ENCODE measurements around the gene ZNRF4.
"Not testable (repeated sequence)": the region's sequence is repeated elsewhere in the genome, so short reads cannot be mapped to it uniquely, and the experiment has no call there.

Gene ZNRF4

DNA sequence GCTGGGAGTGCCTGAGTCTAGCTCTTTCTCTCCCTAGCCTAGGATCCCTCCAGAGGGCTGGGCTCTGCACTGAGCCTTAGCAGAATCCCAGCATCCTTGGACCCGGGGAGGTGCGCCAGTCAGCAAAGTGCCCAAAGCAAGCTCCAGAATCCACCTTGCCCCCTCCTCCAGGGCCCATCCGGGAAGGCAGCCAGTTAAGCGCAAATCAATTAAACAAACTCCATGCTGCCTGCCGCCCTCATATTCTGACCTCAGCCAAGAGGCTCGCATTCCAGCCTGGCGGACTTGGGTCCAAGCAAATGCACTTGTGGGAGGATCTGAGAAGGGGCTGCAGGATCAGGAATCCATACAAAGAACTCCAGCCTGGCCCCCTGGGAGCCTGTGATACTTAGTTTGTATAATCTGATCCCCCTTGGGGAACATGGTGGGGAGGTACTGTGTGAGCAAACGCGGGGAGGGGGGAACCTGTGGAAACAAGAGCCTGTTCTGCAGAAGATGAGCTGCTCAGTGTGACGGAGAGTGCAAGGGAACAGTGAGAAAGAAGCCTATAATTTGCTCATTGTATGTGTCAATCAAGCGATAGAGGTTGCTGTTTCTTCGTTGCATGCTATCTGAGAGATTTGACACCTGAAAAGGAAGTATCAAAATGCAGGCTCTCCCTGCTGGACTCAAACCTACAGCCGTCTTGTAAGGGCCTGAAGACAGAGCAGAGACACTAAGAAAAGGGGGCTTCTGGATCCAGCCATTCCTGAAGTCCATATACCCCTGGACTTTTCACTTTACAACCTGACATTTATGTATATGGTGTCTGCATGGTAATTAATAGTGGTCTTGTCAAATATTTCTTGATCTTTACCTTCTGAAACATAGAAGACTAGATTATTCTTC is 29.4 kb downstream of the ZNRF4 start:
- peaks cover 4 to 12% of the 10 kb centered on the region in 2 donors for H3K27me3 ChIP-seq (ENCODE audit: control insufficient read depth in 1 of 2, insufficient read depth in 2 of 2, low read length in 2 of 2)
- no peak overlapping the region for H3K4me3 ChIP-seq (ENCODE audit: low read depth in 1 of 2, low read length in 2 of 2)

DNA sequence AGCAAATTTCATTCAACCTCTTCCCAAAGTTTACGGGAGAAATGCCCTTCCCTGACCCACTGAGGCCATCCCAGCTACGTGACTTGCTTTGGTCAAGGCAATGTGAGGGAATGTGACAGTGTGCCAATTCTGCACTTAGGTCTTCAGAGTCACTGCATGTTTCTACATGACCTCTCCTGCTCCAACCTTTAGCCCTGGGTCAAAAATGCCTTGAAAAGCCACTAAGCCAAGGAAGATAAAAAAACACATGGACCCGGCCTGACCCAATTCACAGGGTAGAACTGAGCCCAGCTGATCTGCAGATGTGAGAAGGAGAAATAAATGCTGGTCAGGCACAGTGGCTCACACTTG is 30.0 kb downstream of the ZNRF4 start:
- Histone ChIP-seq H3K27ac (ENCODE audit: low read depth, low read length) (no peak overlapping the region), H3K9me3 (ENCODE audit: control insufficient read depth in 1 of 2, low read length in 2 of 2) (peaks cover 7 to 12% of the 10 kb centered on the region in 2 donors), H3K27me3 (ENCODE audit: control insufficient read depth in 1 of 2, insufficient read depth in 2 of 2, low read length in 2 of 2) (peaks cover 4 to 9% of the 10 kb centered on the region in 2 donors), H3K36me3 (ENCODE audit: control insufficient read depth in 1 of 2, insufficient read depth in 2 of 2, low read length in 2 of 2) (no peaks in the 10 kb centered on the region), H3K4me3 (ENCODE audit: low read depth in 1 of 2, low read length in 2 of 2) (no peak overlapping the region), H3K4me1 (ENCODE audit: control insufficient read depth in 1 of 2, insufficient read depth in 2 of 2, low read length in 2 of 2) (no peaks in the 10 kb centered on the region), H3K9ac (ENCODE audit: low read depth in 1 of 2, low read length in 2 of 2) (no peak overlapping the region)

More for the DNA sequence above, 29.4 kb downstream of the ZNRF4 start:
- H3K4me1 ChIP-seq (ENCODE audit: control insufficient read depth in 1 of 2, insufficient read depth in 2 of 2, low read length in 2 of 2): no peaks in the 10 kb centered on the region
- no peak overlapping the region for H3K27ac ChIP-seq (ENCODE audit: low read depth, low read length)
- H3K9me3 ChIP-seq (ENCODE audit: control insufficient read depth in 1 of 2, low read length in 2 of 2): peaks cover 7 to 12% of the 10 kb centered on the region in 2 donors
- no peaks in the 10 kb centered on the region for H3K36me3 ChIP-seq (ENCODE audit: control insufficient read depth in 1 of 2, insufficient read depth in 2 of 2, low read length in 2 of 2)
- H3K9ac ChIP-seq (ENCODE audit: low read depth in 1 of 2, low read length in 2 of 2): no peak overlapping the region

DNA sequence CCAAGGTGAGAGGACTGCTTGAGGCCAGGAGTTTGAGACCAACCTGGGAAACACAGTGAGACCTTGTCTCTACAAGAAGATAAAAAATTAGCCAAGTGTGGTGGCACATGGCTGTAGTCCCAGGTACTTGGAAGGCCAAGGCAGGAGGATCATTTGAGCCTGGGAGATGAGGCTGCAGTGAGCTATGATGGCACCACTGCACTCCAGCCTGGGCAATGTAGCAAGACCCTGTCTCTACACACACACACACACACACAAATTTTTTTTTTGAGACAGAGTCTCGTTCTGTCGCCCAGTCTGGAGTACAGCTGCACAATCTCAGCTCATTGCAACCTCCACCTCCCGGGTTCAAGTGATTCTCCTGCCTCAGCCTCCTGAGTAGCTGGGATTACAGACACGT is 30.4 kb downstream of the ZNRF4 start:
- not testable (repeated sequence) for H3K4me1 ChIP-seq (ENCODE audit: control insufficient read depth in 1 of 2, insufficient read depth in 2 of 2, low read length in 2 of 2); H3K4me3 ChIP-seq (ENCODE audit: low read depth in 1 of 2, low read length in 2 of 2); H3K27ac ChIP-seq (ENCODE audit: low read depth, low read length); H3K36me3 ChIP-seq (ENCODE audit: control insufficient read depth in 1 of 2, insufficient read depth in 2 of 2, low read length in 2 of 2); H3K9ac ChIP-seq (ENCODE audit: low read depth in 1 of 2, low read length in 2 of 2); H3K27me3 ChIP-seq (ENCODE audit: control insufficient read depth in 1 of 2, insufficient read depth in 2 of 2, low read length in 2 of 2)
- peaks cover 7 to 12% of the 10 kb centered on the region in 2 donors for H3K9me3 ChIP-seq (ENCODE audit: control insufficient read depth in 1 of 2, low read length in 2 of 2)

DNA sequence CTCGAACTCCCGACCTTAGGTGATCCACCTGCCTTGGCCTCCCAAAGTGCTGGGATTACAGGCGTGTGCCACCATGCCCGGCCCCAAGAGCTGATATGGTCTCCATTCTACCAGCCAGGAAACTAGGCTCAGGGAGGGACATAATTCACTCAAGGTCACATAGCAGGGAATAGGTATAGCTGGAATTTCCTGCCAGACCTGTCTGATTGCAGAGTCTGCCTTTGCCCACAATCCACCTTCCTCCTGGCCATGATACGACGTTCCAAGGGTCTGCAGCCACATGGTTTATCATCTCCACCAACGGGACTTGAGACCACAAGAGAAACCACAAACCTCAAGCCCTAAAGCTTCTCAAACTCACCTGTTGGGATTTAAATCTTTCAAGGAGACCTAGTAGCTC is 32.0 kb downstream of the ZNRF4 start:
- no peaks in the 10 kb centered on the region for H3K4me1 ChIP-seq (ENCODE audit: control insufficient read depth in 1 of 2, insufficient read depth in 2 of 2, low read length in 2 of 2)
- peaks cover 6 to 10% of the 10 kb centered on the region in 2 donors for H3K27me3 ChIP-seq (ENCODE audit: control insufficient read depth in 1 of 2, insufficient read depth in 2 of 2, low read length in 2 of 2)
- H3K27ac ChIP-seq (ENCODE audit: low read depth, low read length): no peak overlapping the region
- no peak overlapping the region for H3K4me3 ChIP-seq (ENCODE audit: low read depth in 1 of 2, low read length in 2 of 2)
- H3K9ac ChIP-seq (ENCODE audit: low read depth in 1 of 2, low read length in 2 of 2): no peak overlapping the region
- H3K36me3 ChIP-seq (ENCODE audit: control insufficient read depth in 1 of 2, insufficient read depth in 2 of 2, low read length in 2 of 2): no peaks in the 10 kb centered on the region
- peaks cover 0 to 6% of the 10 kb centered on the region in 2 donors for H3K9me3 ChIP-seq (ENCODE audit: control insufficient read depth in 1 of 2, low read length in 2 of 2)

DNA sequence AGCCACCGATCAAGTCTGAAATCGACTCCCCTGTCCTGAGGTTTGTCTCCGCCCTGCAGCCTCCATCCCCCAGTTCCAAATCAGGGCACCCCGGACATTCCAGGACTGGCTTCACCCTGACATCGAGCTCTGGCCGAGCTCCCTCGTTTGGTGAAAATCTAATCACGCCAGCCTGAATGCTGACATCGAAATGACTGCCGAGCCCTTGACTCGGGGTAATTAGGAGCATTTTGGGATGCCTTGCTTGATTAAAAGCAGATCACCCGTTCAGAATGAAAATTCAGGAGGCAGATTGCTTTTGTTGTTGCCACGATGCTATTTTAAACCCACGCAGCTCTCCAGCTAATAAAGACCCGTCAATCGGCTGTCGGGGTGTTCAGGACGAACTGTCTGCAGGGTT is 34.3 kb downstream of the ZNRF4 start:
- H3K9ac ChIP-seq (ENCODE audit: low read depth in 1 of 2, low read length in 2 of 2): no peak overlapping the region
- no peak overlapping the region for H3K4me3 ChIP-seq (ENCODE audit: low read depth in 1 of 2, low read length in 2 of 2)
- H3K27ac ChIP-seq (ENCODE audit: low read depth, low read length): no peak overlapping the region
- H3K27me3 ChIP-seq (ENCODE audit: control insufficient read depth in 1 of 2, insufficient read depth in 2 of 2, low read length in 2 of 2): peaks cover 18 to 23% of the 10 kb centered on the region in 2 donors
- no peaks in the 10 kb centered on the region for H3K36me3 ChIP-seq (ENCODE audit: control insufficient read depth in 1 of 2, insufficient read depth in 2 of 2, low read length in 2 of 2)
- no peaks in the 10 kb centered on the region for H3K9me3 ChIP-seq (ENCODE audit: control insufficient read depth in 1 of 2, low read length in 2 of 2)
- no peaks in the 10 kb centered on the region for H3K4me1 ChIP-seq (ENCODE audit: control insufficient read depth in 1 of 2, insufficient read depth in 2 of 2, low read length in 2 of 2)

DNA sequence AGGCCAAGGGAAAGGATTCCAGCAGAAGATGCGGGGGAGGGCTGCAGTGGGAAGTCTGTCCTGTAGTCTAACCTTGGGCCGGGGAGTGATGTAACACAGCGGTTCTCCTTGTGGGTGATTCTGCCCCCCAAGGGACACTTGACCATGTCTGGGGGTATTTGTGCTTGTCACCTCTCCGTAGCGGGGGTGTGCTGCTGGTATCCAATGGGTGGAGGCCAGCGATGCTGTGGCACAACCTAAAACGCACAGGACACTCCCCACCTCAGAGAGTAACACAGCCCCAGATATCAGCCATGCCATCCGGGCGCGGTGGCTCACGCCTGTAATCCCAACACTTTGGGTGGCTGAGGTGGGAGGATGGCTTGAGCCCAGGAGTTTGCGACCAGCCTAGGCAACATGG is 36.3 kb downstream of the ZNRF4 start:
- Histone ChIP-seq H3K9me3 (ENCODE audit: control insufficient read depth in 1 of 2, low read length in 2 of 2) (no peaks in the 10 kb centered on the region), H3K4me1 (ENCODE audit: control insufficient read depth in 1 of 2, insufficient read depth in 2 of 2, low read length in 2 of 2) (no peaks in the 10 kb centered on the region), H3K9ac (ENCODE audit: low read depth in 1 of 2, low read length in 2 of 2) (no peak overlapping the region), H3K27ac (ENCODE audit: low read depth, low read length) (no peak overlapping the region), H3K4me3 (ENCODE audit: low read depth in 1 of 2, low read length in 2 of 2) (no peak overlapping the region), H3K36me3 (ENCODE audit: control insufficient read depth in 1 of 2, insufficient read depth in 2 of 2, low read length in 2 of 2) (no peaks in the 10 kb centered on the region), H3K27me3 (ENCODE audit: control insufficient read depth in 1 of 2, insufficient read depth in 2 of 2, low read length in 2 of 2) (peaks cover 17 to 18% of the 10 kb centered on the region in 2 donors)

DNA sequence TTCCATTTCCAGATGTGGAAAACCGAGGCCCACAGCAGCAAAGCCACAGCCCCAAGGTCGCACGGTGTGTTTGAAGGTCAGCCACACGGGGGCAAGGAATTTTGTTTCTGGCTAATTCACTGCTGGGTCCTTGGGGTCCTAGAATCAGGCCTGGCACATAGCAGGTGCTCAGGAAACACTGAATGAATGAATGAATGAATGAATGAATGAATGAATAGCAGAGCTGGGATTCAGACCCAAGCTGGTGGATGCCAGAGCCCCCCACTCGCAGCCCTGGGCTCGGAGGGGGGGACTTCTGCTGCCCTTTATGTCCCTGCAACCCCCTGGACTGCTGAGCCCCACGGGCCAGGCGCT is 37.0 kb downstream of the ZNRF4 start:
- no peak overlapping the region for H3K27ac ChIP-seq (ENCODE audit: low read depth, low read length)
- no peak overlapping the region for H3K9ac ChIP-seq (ENCODE audit: low read depth in 1 of 2, low read length in 2 of 2)
- H3K27me3 ChIP-seq (ENCODE audit: control insufficient read depth in 1 of 2, insufficient read depth in 2 of 2, low read length in 2 of 2): peaks cover 17 to 18% of the 10 kb centered on the region in 2 donors
- no peaks in the 10 kb centered on the region for H3K9me3 ChIP-seq (ENCODE audit: control insufficient read depth in 1 of 2, low read length in 2 of 2)
- H3K4me3 ChIP-seq (ENCODE audit: low read depth in 1 of 2, low read length in 2 of 2): no peak overlapping the region
- no peaks in the 10 kb centered on the region for H3K4me1 ChIP-seq (ENCODE audit: control insufficient read depth in 1 of 2, insufficient read depth in 2 of 2, low read length in 2 of 2)
- no peaks in the 10 kb centered on the region for H3K36me3 ChIP-seq (ENCODE audit: control insufficient read depth in 1 of 2, insufficient read depth in 2 of 2, low read length in 2 of 2)

DNA sequence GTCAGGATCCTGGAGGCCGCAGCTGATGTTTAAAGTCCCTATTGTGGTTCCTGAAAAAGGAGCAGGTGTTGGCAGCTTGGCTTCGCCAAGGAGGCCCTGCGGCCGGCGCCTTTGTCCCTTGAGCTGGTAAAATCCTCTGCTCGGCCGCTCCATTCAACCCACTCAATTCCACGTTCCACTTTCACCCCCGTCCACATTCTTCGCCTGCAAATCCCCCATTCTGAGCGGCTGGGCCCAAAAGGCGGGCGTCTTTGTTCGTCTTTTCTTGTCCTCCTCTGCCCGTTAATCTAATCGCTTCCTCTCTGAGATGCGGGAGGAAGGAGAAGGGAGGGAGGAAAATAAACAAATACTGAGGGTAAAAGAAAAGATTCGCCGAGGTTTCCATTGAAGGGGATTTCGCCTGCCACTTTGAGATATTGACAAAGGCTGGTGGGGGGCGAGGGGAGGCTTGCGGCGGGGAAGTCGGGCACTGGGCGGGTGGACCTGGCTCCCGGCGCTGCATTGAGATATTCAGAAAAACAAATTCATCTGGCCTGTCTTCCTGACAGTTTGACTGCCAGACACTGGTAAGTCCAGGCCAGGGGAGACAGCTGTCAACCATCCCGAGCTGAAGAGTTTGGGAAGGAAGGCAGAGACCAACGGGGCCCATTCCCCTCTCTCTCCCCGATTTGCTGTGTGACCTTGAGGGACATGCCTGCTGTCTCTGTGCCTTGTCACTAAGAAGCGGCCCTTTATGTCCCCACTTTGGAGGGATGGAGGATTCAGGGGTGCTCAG is 37.6 kb downstream of the ZNRF4 start:
- Histone ChIP-seq H3K4me1 (ENCODE audit: control insufficient read depth in 1 of 2, insufficient read depth in 2 of 2, low read length in 2 of 2) (no peaks in the 10 kb centered on the region), H3K36me3 (ENCODE audit: control insufficient read depth in 1 of 2, insufficient read depth in 2 of 2, low read length in 2 of 2) (no peaks in the 10 kb centered on the region), H3K9me3 (ENCODE audit: control insufficient read depth in 1 of 2, low read length in 2 of 2) (no peaks in the 10 kb centered on the region), H3K27ac (ENCODE audit: low read depth, low read length) (no peak overlapping the region), H3K27me3 (ENCODE audit: control insufficient read depth in 1 of 2, insufficient read depth in 2 of 2, low read length in 2 of 2) (peaks cover 17 to 18% of the 10 kb centered on the region in 2 donors), H3K9ac (ENCODE audit: low read depth in 1 of 2, low read length in 2 of 2) (no peak overlapping the region), H3K4me3 (ENCODE audit: low read depth in 1 of 2, low read length in 2 of 2) (no peak overlapping the region)

DNA sequence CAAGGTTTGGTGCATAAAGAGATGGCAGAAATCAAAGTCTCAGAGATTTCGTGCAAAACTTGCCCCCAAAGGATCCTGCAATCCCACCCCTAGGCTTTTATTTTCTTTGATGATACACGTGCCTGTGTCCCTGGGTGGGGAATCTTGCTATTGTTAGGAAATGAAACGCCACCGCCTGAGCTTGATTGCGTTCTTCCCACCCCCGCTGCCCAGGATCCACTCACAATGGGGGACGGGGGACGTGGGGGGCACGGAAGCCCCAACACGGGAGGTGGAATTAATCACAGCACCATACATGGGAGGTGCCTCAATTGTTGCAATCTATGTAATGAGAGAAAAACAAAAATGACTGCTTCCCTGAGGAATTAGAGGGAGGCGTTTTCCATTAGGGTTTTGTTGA is 39.6 kb downstream of the ZNRF4 start:
- Histone ChIP-seq H3K4me1 (ENCODE audit: control insufficient read depth in 1 of 2, insufficient read depth in 2 of 2, low read length in 2 of 2) (no peaks in the 10 kb centered on the region), H3K27me3 (ENCODE audit: control insufficient read depth in 1 of 2, insufficient read depth in 2 of 2, low read length in 2 of 2) (peaks cover 17 to 18% of the 10 kb centered on the region in 2 donors), H3K27ac (ENCODE audit: low read depth, low read length) (no peak overlapping the region), H3K9me3 (ENCODE audit: control insufficient read depth in 1 of 2, low read length in 2 of 2) (no peaks in the 10 kb centered on the region), H3K4me3 (ENCODE audit: low read depth in 1 of 2, low read length in 2 of 2) (no peak overlapping the region), H3K36me3 (ENCODE audit: control insufficient read depth in 1 of 2, insufficient read depth in 2 of 2, low read length in 2 of 2) (no peaks in the 10 kb centered on the region), H3K9ac (ENCODE audit: low read depth in 1 of 2, low read length in 2 of 2) (no peak overlapping the region)

DNA sequence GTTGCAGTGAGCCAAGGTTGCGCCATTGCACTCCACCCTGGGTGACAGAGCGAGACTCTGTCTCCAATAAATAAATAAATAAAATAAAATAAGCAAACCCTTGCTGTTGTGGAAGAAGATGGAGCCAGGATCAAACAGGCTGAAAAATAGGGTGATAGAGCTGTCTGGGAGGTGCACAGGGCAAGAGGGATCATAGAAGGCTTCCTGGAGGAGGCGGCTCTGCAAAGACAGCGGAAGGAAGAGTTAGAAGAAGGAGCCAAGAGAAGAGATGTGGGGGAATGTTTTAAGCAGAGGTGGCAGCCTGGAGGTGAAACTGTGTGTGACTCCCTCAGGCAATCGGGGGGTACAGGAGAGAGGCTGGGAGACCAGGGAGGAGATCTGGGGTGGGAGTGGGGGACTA is 40.6 kb downstream of the ZNRF4 start:
- peaks cover 14 to 18% of the 10 kb centered on the region in 2 donors for H3K27me3 ChIP-seq (ENCODE audit: control insufficient read depth in 1 of 2, insufficient read depth in 2 of 2, low read length in 2 of 2)
- no peak overlapping the region for H3K27ac ChIP-seq (ENCODE audit: low read depth, low read length)
- H3K36me3 ChIP-seq (ENCODE audit: control insufficient read depth in 1 of 2, insufficient read depth in 2 of 2, low read length in 2 of 2): no peaks in the 10 kb centered on the region
- no peak overlapping the region for H3K4me3 ChIP-seq (ENCODE audit: low read depth in 1 of 2, low read length in 2 of 2)
- no peak overlapping the region for H3K9ac ChIP-seq (ENCODE audit: low read depth in 1 of 2, low read length in 2 of 2)
- H3K4me1 ChIP-seq (ENCODE audit: control insufficient read depth in 1 of 2, insufficient read depth in 2 of 2, low read length in 2 of 2): no peaks in the 10 kb centered on the region
- H3K9me3 ChIP-seq (ENCODE audit: control insufficient read depth in 1 of 2, low read length in 2 of 2): no peaks in the 10 kb centered on the region

Data from duodenal mucosa (tissue), 2 donors.